Thyroid gland (tissue), 4 donors: Measurements from ENCODE around the gene LRCH3.

ENCODE experiments used
- CTCF ChIP-seq, 6 experiments: fragments of 200-600 bp in 3 of 6; fragments of 450-650 bp in 3 of 6; sonication (generic) in 3 of 6; IDR thresholded peaks; one replicate each; pipeline ENCODE4 v1.5.1; 2016 to 2019; ENCODE audit warnings: antibody characterized with exemption in 6 of 6, mild to moderate bottlenecking in 2 of 6, inconsistent platforms in 1 of 6, moderate library complexity in 1 of 6
- POLR2A ChIP-seq, 2 donors: fragments of 450-650 bp; IDR thresholded peaks; one replicate each; pipeline ENCODE4 v1.6.1; 2017; ENCODE audit warnings: antibody characterized with exemption in 2 of 2, mild to moderate bottlenecking in 2 of 2, moderate library complexity in 1 of 2

GRCh38 chr3:197833930-197834715 is 43.1 kb downstream of the LRCH3 start:
- TF ChIP-seq CTCF (IDR thresholded peaks at IDR 0.05) = no peak
- no peak for TF ChIP-seq POLR2A (IDR thresholded peaks at IDR 0.05)
